K562 (cell line): ENCODE results near the gene TRMT1. TPM values are rescaled to one million over a fixed set of nuclear protein-coding genes. Genes with fewer than 3 reads are reported as not detected.

Experiments
- ARID1B ChIP-seq: fragments of 450-650 bp; IDR thresholded peaks from 2 replicates; pipeline ENCODE4 v1.6.1; 2016; ENCODE audit warnings: antibody characterized with exemption, mild to moderate bottlenecking, inconsistent platforms
- ARNT ChIP-seq, 2 experiments: fragments of 450-650 bp; IDR thresholded peaks; 2 replicates each; pipeline ENCODE4 v1.6.1; 2016; ENCODE audit warnings: mild to moderate bottlenecking in 1 of 2
- BACH1 ChIP-seq: fragments of 200-800 bp; sonication (Bioruptor generic); IDR thresholded peaks from 2 replicates; pipeline ENCODE4 v1.6.1; 2016; ENCODE audit warnings: missing genetic modification characterization, missing compliant biosample characterization
- C11orf30 ChIP-seq: fragments of 450-650 bp; IDR thresholded peaks from 2 replicates; pipeline ENCODE4 v1.6.1; 2016; ENCODE audit warnings: low read depth, mild to moderate bottlenecking
- CBFB ChIP-seq: sonication (generic); formaldehyde crosslinking; IDR thresholded peaks from 2 replicates; pipeline ENCODE4 v1.4.0; 2020; ENCODE audit warnings: mild to moderate bottlenecking, missing genetic modification reagents
- EHMT2 ChIP-seq: fragments of 450-650 bp; IDR thresholded peaks from 2 replicates; pipeline ENCODE4 v1.6.1; 2018; ENCODE audit warnings: antibody characterized with exemption
- ELF4 ChIP-seq: fragments of 450-650 bp; formaldehyde crosslinking; IDR thresholded peaks from 2 replicates; pipeline ENCODE4 v1.4.0; 2022; ENCODE audit warnings: missing genetic modification characterization
- GATAD2B ChIP-seq: fragments of 450-650 bp; IDR thresholded peaks from 2 replicates; pipeline ENCODE4 v1.6.1; 2017; ENCODE audit warnings: mild to moderate bottlenecking, borderline replicate concordance
- HLTF ChIP-seq: fragments of 450-650 bp; IDR thresholded peaks from 2 replicates; pipeline ENCODE4 v1.6.1; 2016
- MEF2A ChIP-seq: IDR thresholded peaks from 2 replicates; pipeline ENCODE4 v1.6.1; 2011; ENCODE audit warnings: low read depth, mild to moderate bottlenecking, low read length, moderate library complexity; ENCODE audit not compliant: control insufficient read depth
- MEF2D ChIP-seq: conservative IDR thresholded peaks from 2 replicates; pipeline ENCODE4 v1.6.1; 2016; ENCODE audit warnings: low read depth, missing genetic modification characterization, missing compliant biosample characterization
- NFATC3 ChIP-seq: fragments of 450-650 bp; IDR thresholded peaks from 2 replicates; pipeline ENCODE4 v1.6.1; 2017; ENCODE audit warnings: mild to moderate bottlenecking
- NFIX ChIP-seq: fragments of 250-450 bp; sonication (Bioruptor Pico); IDR thresholded peaks from 2 replicates; pipeline ENCODE4 v1.4.0; 2020; ENCODE audit warnings: low read depth, mild to moderate bottlenecking, moderate library complexity
- NR3C1 ChIP-seq: sonication (generic); formaldehyde crosslinking; IDR thresholded peaks from 2 replicates; pipeline ENCODE4 v1.8.1; 2022; ENCODE audit warnings: missing genetic modification reagents
- ZBTB17 ChIP-seq: fragments of 450-650 bp; formaldehyde crosslinking; IDR thresholded peaks from 2 replicates; pipeline ENCODE4 v1.4.0; 2020; ENCODE audit warnings: mild to moderate bottlenecking
- ZBTB7A ChIP-seq: IDR thresholded peaks from 2 replicates; pipeline ENCODE4 v1.6.1; 2011; ENCODE audit warnings: low read depth, mild to moderate bottlenecking, low read length, moderate library complexity, borderline replicate concordance; ENCODE audit not compliant: control insufficient read depth
- ZNF23 ChIP-seq: fragments of 250-450 bp; sonication (Bioruptor Pico); IDR thresholded peaks from 2 replicates; pipeline ENCODE4 v1.4.0; 2020; ENCODE audit warnings: mild to moderate bottlenecking
- ZNF24 ChIP-seq: fragments of 450-650 bp; IDR thresholded peaks from 2 replicates; pipeline ENCODE4 v1.6.1; 2016
- ZNF311 ChIP-seq: fragments of 250-450 bp; sonication (Bioruptor Pico); IDR thresholded peaks from 2 replicates; pipeline ENCODE4 v1.4.0; 2020; ENCODE audit warnings: mild to moderate bottlenecking, moderate library complexity
- ZNF780A ChIP-seq: fragments of 250-450 bp; sonication (Bioruptor Pico); IDR thresholded peaks from 2 replicates; pipeline ENCODE4 v1.5.0; 2021; ENCODE audit warnings: mild to moderate bottlenecking
- polyA plus RNA-seq, 8 experiments: library from polyadenylated mRNA; depleted of rRNA in 4 of 8; stranded (reverse) in 5 of 8; unstranded in 3 of 8; fragments of >200 nt; fragmentation: Nextera tagmentation in 2 of 8; fragmentation: Illumina TruSeq in 1 of 8; extraction: Ambion mirVana in 2 of 8; extraction: Trizol in 1 of 8; gene quantifications; 2 replicates each; pipeline versions ENCODE4 v1.2.1 to v1.2.3, GENCODE V29; 2011 to 2014; ENCODE audit warnings: inconsistent platforms in 1 of 8, missing spikeins in 1 of 8
- total RNA-seq, 7 experiments: library from RNA; depleted of rRNA in 6 of 7; stranded (reverse); fragments of >200 nt in 6 of 7; fragmentation: Illumina TruSeq in 2 of 7; extraction: Trizol in 2 of 7; gene quantifications; 2 replicates each; pipeline versions ENCODE4 v1.2.1 to v1.2.3, GENCODE V29; 2011 to 2021; ENCODE audit warnings: low replicate concordance in 1 of 7
- TF ChIP-seq, protein P1 (sequence below): fragments of 200-400 bp; formaldehyde crosslinking; IDR thresholded peaks from 2 replicates; pipeline ENCODE4 v1.6.1; 2017; ENCODE audit warnings: mild to moderate bottlenecking, low read depth, low read length, moderate library complexity
- TF ChIP-seq, protein P2 (sequence below): fragments of 450-650 bp; conservative IDR thresholded peaks from 2 replicates; pipeline ENCODE4 v1.6.1; 2016; ENCODE audit warnings: missing genetic modification characterization, low read depth, mild to moderate bottlenecking, missing compliant biosample characterization, moderate library complexity
- TF ChIP-seq, protein P3 (sequence below): fragments of 250-450 bp; sonication (Bioruptor Pico); IDR thresholded peaks from 2 replicates; pipeline ENCODE4 v1.6.1; 2021; ENCODE audit warnings: mild to moderate bottlenecking
- TF ChIP-seq, protein P4 (sequence below): fragments of 250-450 bp; sonication (Bioruptor Pico); IDR thresholded peaks from 2 replicates; pipeline ENCODE4 v1.8.0; 2022; ENCODE audit warnings: moderate library complexity, mild to moderate bottlenecking, inconsistent platforms
- TF ChIP-seq, protein P5 (sequence below): fragments of 250-450 bp; sonication (Bioruptor Pico); IDR thresholded peaks from 2 replicates; pipeline ENCODE4 v1.4.0; 2020

TRMT1 gene
- total and polyA plus RNA-seq, 9 of the 15 experiments (the other 6 are each of a cell fraction or from before 2014, with no cell fraction given) = 5.8 to 158 (median 54.3) TPM

DNA sequence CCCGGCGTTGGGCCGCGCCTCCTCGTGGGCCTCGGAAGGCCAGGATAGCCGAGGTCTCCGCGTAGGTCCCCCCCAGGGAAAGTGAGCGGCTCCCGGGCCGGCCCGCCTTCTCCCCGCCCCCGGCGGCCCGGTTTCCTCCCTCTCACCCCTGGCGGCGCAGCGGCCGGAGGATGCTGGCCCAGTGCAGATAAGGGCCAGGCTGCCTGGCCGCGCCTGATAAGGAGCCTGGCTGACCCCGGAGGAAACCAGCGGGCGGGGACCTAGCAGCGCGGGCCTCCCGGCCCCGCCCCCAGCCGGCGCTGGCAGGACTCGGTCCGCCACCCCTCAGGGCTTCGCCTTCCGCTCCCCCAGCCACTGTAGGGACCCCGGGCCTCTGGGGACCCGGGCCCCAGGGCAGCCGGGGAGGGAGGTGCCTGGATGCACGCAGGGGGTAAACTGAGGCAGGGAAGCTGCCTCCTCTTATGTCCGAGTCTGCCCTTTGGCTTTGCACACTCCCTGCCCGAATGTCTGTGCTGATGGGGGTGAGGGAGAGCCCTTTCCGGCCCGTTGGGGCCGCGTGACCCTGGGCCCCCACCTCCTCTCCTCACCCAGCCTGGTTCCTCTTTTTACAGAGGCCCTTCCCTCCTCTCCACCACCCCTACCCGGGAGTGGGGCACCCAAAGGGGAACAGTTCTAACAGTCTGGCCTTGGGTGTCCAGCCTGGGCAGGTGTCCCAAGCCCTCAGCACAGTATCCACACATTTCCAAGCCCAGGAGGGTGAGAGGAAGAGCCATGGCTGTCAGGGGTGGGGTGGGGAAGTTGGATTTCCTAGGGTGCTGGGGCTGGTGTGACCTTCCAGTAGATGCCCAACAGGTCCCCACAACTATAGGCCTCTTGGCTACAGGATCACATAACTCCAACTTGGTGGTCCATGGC is 13.6 kb downstream of the TRMT1 start, which contains the start of gene LYL1 (continued):
- TF ChIP-seq CBFB (CRISPR knock-in tag) = peak; percentile 54; the same call in 1 of the 2 replicates
- TF ChIP-seq NR3C1 = 0 out of 2 replicates have a peak, but pooled peaks have one; percentile 34
- TF ChIP-seq ZBTB17 = peak; percentile 84
- TF ChIP-seq, protein P1, sequence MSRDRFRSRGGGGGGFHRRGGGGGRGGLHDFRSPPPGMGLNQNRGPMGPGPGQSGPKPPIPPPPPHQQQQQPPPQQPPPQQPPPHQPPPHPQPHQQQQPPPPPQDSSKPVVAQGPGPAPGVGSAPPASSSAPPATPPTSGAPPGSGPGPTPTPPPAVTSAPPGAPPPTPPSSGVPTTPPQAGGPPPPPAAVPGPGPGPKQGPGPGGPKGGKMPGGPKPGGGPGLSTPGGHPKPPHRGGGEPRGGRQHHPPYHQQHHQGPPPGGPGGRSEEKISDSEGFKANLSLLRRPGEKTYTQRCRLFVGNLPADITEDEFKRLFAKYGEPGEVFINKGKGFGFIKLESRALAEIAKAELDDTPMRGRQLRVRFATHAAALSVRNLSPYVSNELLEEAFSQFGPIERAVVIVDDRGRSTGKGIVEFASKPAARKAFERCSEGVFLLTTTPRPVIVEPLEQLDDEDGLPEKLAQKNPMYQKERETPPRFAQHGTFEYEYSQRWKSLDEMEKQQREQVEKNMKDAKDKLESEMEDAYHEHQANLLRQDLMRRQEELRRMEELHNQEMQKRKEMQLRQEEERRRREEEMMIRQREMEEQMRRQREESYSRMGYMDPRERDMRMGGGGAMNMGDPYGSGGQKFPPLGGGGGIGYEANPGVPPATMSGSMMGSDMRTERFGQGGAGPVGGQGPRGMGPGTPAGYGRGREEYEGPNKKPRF = no peak
- TF ChIP-seq, protein P2, sequence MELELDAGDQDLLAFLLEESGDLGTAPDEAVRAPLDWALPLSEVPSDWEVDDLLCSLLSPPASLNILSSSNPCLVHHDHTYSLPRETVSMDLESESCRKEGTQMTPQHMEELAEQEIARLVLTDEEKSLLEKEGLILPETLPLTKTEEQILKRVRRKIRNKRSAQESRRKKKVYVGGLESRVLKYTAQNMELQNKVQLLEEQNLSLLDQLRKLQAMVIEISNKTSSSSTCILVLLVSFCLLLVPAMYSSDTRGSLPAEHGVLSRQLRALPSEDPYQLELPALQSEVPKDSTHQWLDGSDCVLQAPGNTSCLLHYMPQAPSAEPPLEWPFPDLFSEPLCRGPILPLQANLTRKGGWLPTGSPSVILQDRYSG (tag) = peak; percentile 83
- TF ChIP-seq NFIX (CRISPR knock-in tag) = no peak
- TF ChIP-seq, protein P3, sequence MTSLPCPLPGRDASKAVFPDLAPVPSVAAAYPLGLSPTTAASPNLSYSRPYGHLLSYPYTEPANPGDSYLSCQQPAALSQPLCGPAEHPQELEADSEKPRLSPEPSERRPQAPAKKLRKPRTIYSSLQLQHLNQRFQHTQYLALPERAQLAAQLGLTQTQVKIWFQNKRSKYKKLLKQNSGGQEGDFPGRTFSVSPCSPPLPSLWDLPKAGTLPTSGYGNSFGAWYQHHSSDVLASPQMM (CRISPR knock-in tag) = no peak
- peak; percentile 80; the same call in 1 of the 2 replicates for TF ChIP-seq ZNF24
- TF ChIP-seq C11orf30 = no peak
- TF ChIP-seq MEF2A = no peak
- TF ChIP-seq EHMT2 = no peak
- TF ChIP-seq, protein P4, sequence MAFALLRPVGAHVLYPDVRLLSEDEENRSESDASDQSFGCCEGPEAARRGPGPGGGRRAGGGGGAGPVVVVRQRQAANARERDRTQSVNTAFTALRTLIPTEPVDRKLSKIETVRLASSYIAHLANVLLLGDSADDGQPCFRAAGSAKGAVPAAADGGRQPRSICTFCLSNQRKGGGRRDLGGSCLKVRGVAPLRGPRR (CRISPR knock-in tag) = 0 out of 2 replicates have a peak, but pooled peaks have one; percentile 69
- TF ChIP-seq ARNT (IDR thresholded peaks at IDR 0.05) = peak in 1 of 2 experiments; percentile 21; a peak in 1 of 4 replicates
- peak; percentile 84 for TF ChIP-seq ELF4 (CRISPR knock-in tag)
- TF ChIP-seq ZNF311 (CRISPR knock-in tag) = no peak; the same call in 1 of the 2 replicates
- TF ChIP-seq ZNF780A (CRISPR knock-in tag) = no peak
- peak; percentile 98 for TF ChIP-seq ZBTB7A
- no peak for TF ChIP-seq ZNF23 (CRISPR knock-in tag)
- TF ChIP-seq BACH1 = 0 out of 2 replicates have a peak, but pooled peaks have one; percentile 16
- peak; percentile 85 for TF ChIP-seq GATAD2B
- TF ChIP-seq MEF2D = peak; percentile 69
- TF ChIP-seq, protein P5, sequence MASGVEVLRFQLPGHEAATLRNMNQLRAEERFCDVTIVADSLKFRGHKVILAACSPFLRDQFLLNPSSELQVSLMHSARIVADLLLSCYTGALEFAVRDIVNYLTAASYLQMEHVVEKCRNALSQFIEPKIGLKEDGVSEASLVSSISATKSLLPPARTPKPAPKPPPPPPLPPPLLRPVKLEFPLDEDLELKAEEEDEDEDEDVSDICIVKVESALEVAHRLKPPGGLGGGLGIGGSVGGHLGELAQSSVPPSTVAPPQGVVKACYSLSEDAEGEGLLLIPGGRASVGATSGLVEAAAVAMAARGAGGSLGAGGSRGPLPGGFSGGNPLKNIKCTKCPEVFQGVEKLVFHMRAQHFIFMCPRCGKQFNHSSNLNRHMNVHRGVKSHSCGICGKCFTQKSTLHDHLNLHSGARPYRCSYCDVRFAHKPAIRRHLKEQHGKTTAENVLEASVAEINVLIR = peak; percentile 40; the same call in 1 of the 2 replicates
- peak; percentile 100 for TF ChIP-seq ARID1B
- no peak for TF ChIP-seq NFATC3
- TF ChIP-seq HLTF = no peak
